Activated naive CD4-positive, alpha-beta T cell treated with anti-CD3 and anti-CD28 coated beads, Interleukin-2, amount 50 U/mL, for 72 hours (primary cell): ENCODE data around the gene A1CF. TPM values are rescaled to one million over a fixed set of nuclear protein-coding genes. Genes with fewer than 3 reads are reported as not detected.
"Not testable (repeated sequence)": the region's sequence is repeated elsewhere in the genome, so short reads cannot be mapped to it uniquely, and the experiment has no call there.

ENCODE experiments used
- ATAC-seq, 2 donors: fragments of 150-1000 bp; cut with Tn5 transposase; 2 replicates each; pipeline ENCODE4 v1.10.0; 2021; ENCODE audit warnings: mild to moderate bottlenecking in 2 of 2, moderate library complexity in 2 of 2
- DNase-seq, 2 donors: peaks; one replicate each; pipeline ENCODE4 v3.0.0; 2021 to 2022; ENCODE audit warnings: low spot score in 2 of 2
- H3K27ac Mint-ChIP-seq, 2 donors: one replicate each; pipeline ENCODE4 v1.8.0; 2022; ENCODE audit warnings: mild to moderate bottlenecking in 2 of 2, mixed read lengths in 2 of 2
- H3K36me3 Mint-ChIP-seq, 2 donors: one replicate each; pipeline ENCODE4 v1.8.0; 2022; ENCODE audit warnings: mixed read lengths in 2 of 2
- H3K9me3 Mint-ChIP-seq, 2 donors: one replicate each; pipeline ENCODE4 v1.8.0; 2022; ENCODE audit warnings: mixed read lengths in 2 of 2
- total RNA-seq, 2 donors: library from RNA; stranded (reverse); gene quantifications; one replicate each; pipeline ENCODE4 v1.2.3, GENCODE V29; 2022

Gene A1CF
- total RNA-seq, 2 donors from 2014 or later = not detected

- ATAC-seq = no peak
- H3K36me3 Mint-ChIP-seq = no peaks in the 10 kb centered on the region
- peaks cover 0 to 3% of the 10 kb centered on the region in 2 donors for H3K9me3 Mint-ChIP-seq
- no peak overlapping the region for H3K27ac Mint-ChIP-seq
- DNase-seq = no peak
Measured at GRCh38 chr10:50824782-50825181, 60.6 kb downstream of the A1CF start.

- DNase-seq = no peak
- no peak for ATAC-seq
- H3K9me3 Mint-ChIP-seq = peaks cover 0 to 3% of the 10 kb centered on the region in 2 donors
- no peak overlapping the region for H3K27ac Mint-ChIP-seq
- H3K36me3 Mint-ChIP-seq = no peaks in the 10 kb centered on the region
Measured at GRCh38 chr10:50823789-50824188, 61.6 kb downstream of the A1CF start.

- Mint-ChIP-seq H3K36me3 (no peaks in the 10 kb centered on the region), H3K9me3 (no peaks in the 10 kb centered on the region), H3K27ac (no peak overlapping the region)
- DNase-seq (no peak), ATAC-seq (no peak)
Measured at GRCh38 chr10:50809596-50809995, 75.8 kb downstream of the A1CF start.

GRCh38 chr10:50807851-50808776, 77.3 kb downstream of the A1CF start:
- no peak for DNase-seq
- no peaks in the 10 kb centered on the region for H3K9me3 Mint-ChIP-seq
- no peak overlapping the region for H3K27ac Mint-ChIP-seq
- ATAC-seq = no peak
- no peaks in the 10 kb centered on the region for H3K36me3 Mint-ChIP-seq

GRCh38 chr10:50805981-50806622, 79.3 kb downstream of the A1CF start:
- no peak for ATAC-seq
- Mint-ChIP-seq H3K36me3 (no peaks in the 10 kb centered on the region), H3K9me3 (no peaks in the 10 kb centered on the region), H3K27ac (no peak overlapping the region)
- no peak for DNase-seq

GRCh38 chr10:50799595-50799994, 85.8 kb downstream of the A1CF start:
- DNase-seq (no peak), ATAC-seq (no peak)
- no peaks in the 10 kb centered on the region for H3K36me3 Mint-ChIP-seq
- H3K9me3 Mint-ChIP-seq = no peaks in the 10 kb centered on the region
- H3K27ac Mint-ChIP-seq = no peak overlapping the region

GRCh38 chr10:50798297-50798696, 87.1 kb downstream of the A1CF start:
- no peak overlapping the region for H3K27ac Mint-ChIP-seq

GRCh38 chr10:50796693-50797092, 88.7 kb downstream of the A1CF start:
- Mint-ChIP-seq H3K9me3 (no peaks in the 10 kb centered on the region), H3K36me3 (no peaks in the 10 kb centered on the region), H3K27ac (no peak overlapping the region)
- no peak for ATAC-seq
- DNase-seq = no peak

More at GRCh38 chr10:50798297-50798696, 87.1 kb downstream of the A1CF start:
- H3K9me3 Mint-ChIP-seq = no peaks in the 10 kb centered on the region
- no peaks in the 10 kb centered on the region for H3K36me3 Mint-ChIP-seq
- ATAC-seq = no peak
- no peak for DNase-seq

- Mint-ChIP-seq H3K9me3 (no peaks in the 10 kb centered on the region), H3K27ac (no peak overlapping the region), H3K36me3 (no peaks in the 10 kb centered on the region)
- ATAC-seq (no peak), DNase-seq (no peak)
Measured at GRCh38 chr10:50794490-50794889, 90.9 kb downstream of the A1CF start.

- H3K27ac Mint-ChIP-seq = no peak overlapping the region
- no peak for DNase-seq
- no peak for ATAC-seq
- H3K36me3 Mint-ChIP-seq = peaks cover 10 to 13% of the 10 kb centered on the region in 2 donors
- peaks cover 0 to 5% of the 10 kb centered on the region in 2 donors for H3K9me3 Mint-ChIP-seq
Measured at GRCh38 chr10:50788951-50789945, 96.2 kb downstream of the A1CF start.

GRCh38 chr10:50787962-50788361, 97.5 kb downstream of the A1CF start:
- not testable (repeated sequence) for ATAC-seq, DNase-seq
- peaks cover 10 to 13% of the 10 kb centered on the region in 2 donors for H3K36me3 Mint-ChIP-seq

GRCh38 chr10:50782017-50782416, 103.4 kb downstream of the A1CF start:
- H3K36me3 Mint-ChIP-seq, DNase-seq, ATAC-seq, H3K9me3 Mint-ChIP-seq, H3K27ac Mint-ChIP-seq: not testable (repeated sequence)

More at GRCh38 chr10:50787962-50788361, 97.5 kb downstream of the A1CF start:
- H3K27ac Mint-ChIP-seq, H3K9me3 Mint-ChIP-seq: not testable (repeated sequence)

GRCh38 chr10:50780036-50780435, 105.4 kb downstream of the A1CF start:
- not testable (repeated sequence) for ATAC-seq, DNase-seq, H3K9me3 Mint-ChIP-seq, H3K36me3 Mint-ChIP-seq, H3K27ac Mint-ChIP-seq

- not testable (repeated sequence) for H3K36me3 Mint-ChIP-seq, DNase-seq, ATAC-seq, H3K9me3 Mint-ChIP-seq, H3K27ac Mint-ChIP-seq
Measured at GRCh38 chr10:50774868-50775267, 110.6 kb downstream of the A1CF start.

- not testable (repeated sequence) for DNase-seq, H3K27ac Mint-ChIP-seq, ATAC-seq, H3K36me3 Mint-ChIP-seq, H3K9me3 Mint-ChIP-seq
Measured at GRCh38 chr10:50772042-50772441, 113.4 kb downstream of the A1CF start.

GRCh38 chr10:50766774-50767513, 118.5 kb downstream of the A1CF start:
- not testable (repeated sequence) for ATAC-seq

More at GRCh38 chr10:50766774-50767513, 118.5 kb downstream of the A1CF start:
- Mint-ChIP-seq H3K36me3 (peaks cover 0 to 10% of the 10 kb centered on the region in 2 donors), H3K9me3 (peaks cover 0 to 11% of the 10 kb centered on the region in 2 donors)
- not testable (repeated sequence) for DNase-seq, H3K27ac Mint-ChIP-seq
